NCI-H2107 treated with DMSO at 0.1 percent for 48 hours (cell line): ENCODE results near the gene NTN4.
"Not testable (repeated sequence)": the region's sequence is repeated elsewhere in the genome, so short reads cannot be mapped to it uniquely, and the experiment has no call there.

Source experiments
- DNase-seq: peaks from one replicate; lab custom pipeline; 2025; ENCODE audit not compliant: unreplicated experiment; lab: John Stamatoyannopoulos, UW

Gene NTN4

DNA sequence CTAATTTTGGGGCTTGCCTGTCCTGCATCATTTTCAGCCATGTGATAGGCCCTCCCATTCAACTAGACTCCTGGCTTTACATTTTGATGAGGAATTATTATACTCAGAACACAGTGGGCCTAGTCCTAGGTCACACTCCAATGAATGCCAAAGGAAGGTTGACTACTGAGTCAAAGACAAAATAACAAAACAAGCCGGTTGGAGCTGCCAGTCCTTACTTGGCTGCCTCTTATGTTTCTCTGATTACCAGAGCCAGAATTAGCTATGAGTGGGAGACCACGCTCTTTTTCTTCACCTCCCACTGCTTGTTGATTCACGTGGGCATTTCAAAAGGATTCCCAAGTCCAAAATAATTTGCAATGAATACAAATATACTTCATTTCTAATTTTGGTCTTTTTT lies 161.2 kb downstream of the NTN4 start:
- DNase-seq = no peak

DNA sequence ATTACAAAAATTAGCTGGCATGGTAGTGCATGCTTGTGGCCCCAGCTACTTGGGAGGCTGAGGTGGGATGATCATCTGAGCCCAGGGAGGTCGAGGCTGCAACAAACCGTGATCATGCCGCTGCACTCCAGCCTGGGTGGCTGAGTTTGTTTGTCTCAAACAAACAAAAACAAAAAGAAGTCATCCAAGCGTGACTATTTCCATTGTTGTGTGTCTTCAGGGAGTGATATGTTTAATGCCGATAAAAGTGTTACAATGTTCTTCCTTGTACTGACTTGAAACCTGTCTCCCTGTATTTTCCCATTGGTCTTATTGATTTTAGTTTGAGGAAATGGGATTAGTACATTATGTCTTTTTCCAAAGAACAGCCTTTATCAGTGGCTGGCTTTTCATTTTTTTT lies 163.7 kb downstream of the NTN4 start:
- DNase-seq = no peak

- no peak for DNase-seq
These were observed 165.6 kb downstream of the NTN4 start for GRCh38 chr12:95625012-95625411.

- DNase-seq = no peak
These were observed 166.0 kb downstream of the NTN4 start for GRCh38 chr12:95624589-95624988.

- DNase-seq = no peak
These were observed 166.9 kb downstream of the NTN4 start for GRCh38 chr12:95623554-95624170.

DNA sequence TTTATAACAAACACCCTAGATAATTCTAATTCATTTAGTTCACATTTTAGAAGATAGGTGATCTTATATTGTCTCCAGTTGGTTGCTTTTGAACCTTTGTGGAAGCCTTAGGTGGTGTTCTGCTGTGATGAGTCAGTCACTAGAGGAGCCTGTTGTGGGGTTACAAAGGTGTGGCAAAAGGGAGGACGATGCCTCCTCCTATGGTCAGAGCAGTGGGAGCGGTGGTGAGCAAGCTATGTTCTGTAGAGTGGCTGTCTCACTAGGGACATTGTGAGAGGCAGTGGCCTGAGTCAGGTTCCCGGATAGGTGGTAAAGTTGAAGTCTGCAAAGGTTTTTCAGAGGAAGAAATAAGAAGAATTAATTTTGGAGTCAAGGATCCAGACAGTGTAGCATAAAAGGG lies 167.7 kb downstream of the NTN4 start:
- DNase-seq = no peak

DNA sequence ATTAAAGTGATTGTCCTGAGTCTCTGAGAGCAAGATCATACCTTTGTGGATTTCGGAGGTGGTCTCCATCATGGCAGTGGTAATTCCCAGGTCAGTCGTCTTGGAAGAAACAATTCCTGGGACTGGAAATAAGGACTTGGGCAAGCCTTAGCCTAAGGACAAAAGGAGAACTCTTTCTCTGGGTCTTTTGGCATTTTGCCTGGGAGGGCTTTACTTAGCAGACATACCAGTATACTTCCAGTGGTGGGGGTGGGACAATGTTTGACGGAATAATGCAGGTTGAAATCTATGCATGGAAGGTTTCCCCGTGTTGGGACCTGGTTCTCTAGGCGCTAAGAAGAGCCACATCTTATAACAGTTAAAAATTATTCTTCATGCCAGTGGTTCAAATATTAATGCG lies 168.8 kb downstream of the NTN4 start:
- DNase-seq = no peak

GRCh38 chr12:95620171-95620570 lies 170.4 kb downstream of the NTN4 start:
- no peak for DNase-seq

DNA sequence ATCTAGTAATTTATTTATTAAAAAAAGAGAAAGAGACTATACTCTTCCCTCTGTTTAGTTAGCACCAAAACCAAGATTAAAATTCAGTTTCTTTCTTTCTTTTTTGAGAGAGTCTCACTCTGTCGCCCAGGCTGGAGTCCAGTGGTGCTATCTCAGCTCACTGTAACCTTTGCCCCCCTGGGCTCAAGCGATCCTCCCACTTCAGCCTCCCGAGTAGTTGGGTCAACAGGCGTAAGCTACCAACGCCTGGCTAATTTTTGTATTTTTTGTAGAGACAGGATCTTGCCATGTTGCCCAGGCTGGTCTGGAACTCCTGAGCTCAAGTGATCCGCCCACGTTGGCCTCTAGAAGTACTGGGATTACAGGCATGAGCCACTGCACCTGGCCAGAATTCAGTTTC lies 174.1 kb downstream of the NTN4 start:
- DNase-seq = not testable (repeated sequence)

DNA sequence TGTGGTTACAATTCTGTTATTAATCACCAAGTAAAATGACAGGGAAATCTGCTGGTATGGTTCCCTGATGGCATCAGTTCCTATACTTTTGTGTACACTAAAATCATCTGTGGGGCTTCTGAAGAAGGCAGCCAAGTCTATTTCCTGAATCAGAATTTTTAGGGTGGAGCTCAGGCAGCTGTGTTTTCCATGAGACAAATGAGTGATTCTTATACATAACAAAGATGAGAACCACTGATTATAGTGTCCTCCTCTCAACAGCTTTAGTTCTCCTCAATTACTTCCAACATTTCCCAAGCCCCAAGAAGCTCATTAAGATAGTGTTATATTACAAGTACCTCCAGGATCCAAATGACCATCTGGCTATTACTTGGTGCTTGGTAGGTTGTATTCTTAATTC lies 174.8 kb downstream of the NTN4 start:
- peak; percentile 33 for DNase-seq

DNA sequence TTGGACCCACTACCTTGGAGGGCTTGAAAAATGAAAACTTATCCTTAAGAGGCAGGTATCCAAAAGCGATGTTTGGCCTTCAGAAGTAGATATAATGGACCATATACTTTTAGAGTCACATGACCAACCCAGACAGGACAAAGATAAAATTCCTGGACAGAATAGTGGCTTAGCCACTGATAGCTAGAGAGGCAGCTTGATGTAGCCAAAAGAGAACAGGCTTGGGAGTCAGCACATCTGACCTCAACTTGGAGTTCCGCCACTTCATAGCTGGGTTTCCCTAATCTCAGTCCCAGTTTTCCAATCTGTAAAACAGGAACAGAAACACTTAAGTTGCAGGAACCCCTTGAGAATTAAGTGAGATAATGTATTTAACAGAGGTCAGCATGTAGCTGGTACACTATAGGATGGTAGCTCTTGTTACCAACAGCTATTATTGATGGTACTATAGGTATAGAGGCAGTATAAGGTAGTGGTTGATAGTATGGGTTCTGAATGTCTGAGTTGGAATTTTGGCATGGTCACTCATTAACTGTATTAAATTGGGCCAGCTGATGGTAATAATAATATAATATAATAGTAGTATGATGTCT lies 176.1 kb downstream of the NTN4 start:
- no peak for DNase-seq

DNA sequence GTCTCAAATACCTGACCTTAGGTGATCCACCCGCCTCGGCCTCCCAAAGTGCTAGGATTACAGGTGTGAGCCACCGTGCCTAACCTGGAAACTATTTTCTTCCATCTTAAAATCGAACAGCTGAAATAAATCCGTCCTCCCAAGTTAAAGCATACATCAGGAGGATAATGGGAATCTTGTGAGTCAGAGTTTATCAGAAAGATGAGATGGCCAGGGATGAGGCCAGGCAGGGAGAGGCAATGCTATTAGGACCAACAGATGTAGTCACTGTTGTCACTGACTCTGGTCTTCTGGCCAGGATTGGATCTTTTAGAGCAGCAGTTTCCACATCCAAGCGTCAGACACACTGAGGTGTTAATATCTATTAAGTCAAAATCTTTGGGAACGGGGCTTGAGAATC lies 177.5 kb downstream of the NTN4 start:
- no peak for DNase-seq

DNA sequence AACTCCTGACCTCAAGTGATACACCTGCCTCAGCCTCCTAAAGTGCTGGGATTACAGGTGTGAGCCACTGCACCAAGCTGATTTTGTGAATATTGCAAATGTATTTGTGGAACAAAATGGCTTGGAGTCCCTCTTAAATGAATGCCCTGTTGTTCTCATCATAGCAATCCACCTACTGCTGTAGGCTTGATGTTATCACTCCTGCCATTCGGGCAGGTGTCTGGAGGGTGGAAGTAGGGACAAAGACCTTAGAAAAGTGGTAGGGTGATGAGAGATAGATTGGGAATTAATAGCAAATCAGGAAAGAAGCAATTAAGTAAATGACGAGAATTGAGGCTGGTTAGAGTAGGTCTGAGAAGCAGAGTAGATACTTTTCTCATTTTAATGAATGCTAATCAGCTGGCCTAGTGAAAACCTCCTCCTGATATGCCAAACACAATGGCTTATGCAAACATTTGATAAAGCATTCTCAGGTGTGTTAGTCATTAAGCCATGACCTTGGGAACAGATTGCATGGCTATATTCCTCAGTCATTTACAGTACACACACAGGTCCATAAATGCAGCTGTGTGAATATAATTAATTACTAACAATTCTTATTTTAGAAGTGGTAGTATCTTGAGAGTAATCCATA lies 178.8 kb downstream of the NTN4 start:
- DNase-seq = no peak

DNA sequence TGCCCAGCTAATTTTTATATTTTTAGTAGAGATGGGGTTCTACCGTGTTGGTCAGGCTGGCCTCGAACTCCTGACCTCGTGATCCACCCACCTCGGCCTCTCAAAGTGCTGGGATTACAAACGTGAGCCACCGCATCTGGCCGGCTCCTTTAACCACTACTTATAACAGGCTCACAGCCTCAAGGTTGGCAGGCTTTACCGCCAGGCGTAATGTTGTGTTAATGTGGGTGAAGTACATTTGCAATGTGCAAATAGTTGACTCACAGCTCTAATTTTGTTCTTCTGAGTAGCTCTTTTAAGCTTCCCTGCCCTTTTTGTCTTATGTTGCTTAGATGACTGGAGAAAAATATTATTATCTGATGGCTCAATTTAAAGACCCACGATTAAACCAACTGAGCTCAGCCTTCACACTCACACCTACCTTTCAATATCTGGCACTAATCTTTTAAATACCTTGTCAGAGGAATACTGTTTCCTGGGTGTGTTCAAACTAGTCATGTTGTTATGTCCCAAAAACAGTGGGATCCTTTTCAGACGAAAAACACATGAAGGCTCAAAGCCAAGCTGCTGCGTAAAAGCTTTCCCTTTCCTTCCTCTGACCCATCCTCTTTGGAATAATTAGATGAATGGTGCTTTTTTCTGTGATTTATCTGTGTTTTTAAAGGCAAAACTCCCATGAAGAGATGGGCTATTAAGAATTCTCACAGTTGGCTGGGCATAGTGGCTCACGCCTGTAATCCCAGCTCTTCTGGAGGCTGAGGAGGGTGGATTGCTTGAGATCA lies 182.1 kb downstream of the NTN4 start:
- peak; percentile 16 for DNase-seq
